Ovary (tissue), 9 donors: ENCODE measurements around the gene AGBL4. TPM values are rescaled to one million over a fixed set of nuclear protein-coding genes. Genes with fewer than 3 reads are reported as not detected.

Source experiments
- DNase-seq, 5 donors: peaks; one replicate each; pipeline ENCODE4 v3.0.0-alpha.2; 2019 to 2020
- H3K27ac ChIP-seq, 2 donors: fragments of 200-600 bp; one replicate each; pipeline versions ENCODE4 v1.5.1 to v1.8.0; 2019 to 2022
- H3K27me3 ChIP-seq: fragments of 200-600 bp; one replicate; pipeline ENCODE4 v1.8.0; 2022
- H3K36me3 ChIP-seq: fragments of 200-600 bp; sonication (generic); one replicate; pipeline ENCODE4 v1.5.1; 2019
- H3K4me1 ChIP-seq: one replicate; pipeline ENCODE4 v1.8.1; 2013; ENCODE audit warnings: mild to moderate bottlenecking, moderate library complexity; ENCODE audit not compliant: insufficient read depth
- H3K4me3 ChIP-seq: fragments of 200-600 bp; sonication (generic); one replicate; pipeline ENCODE4 v1.5.1; 2017
- H3K9me3 ChIP-seq, 2 donors: fragments of 200-600 bp in 1 of 2; sonication (generic) in 1 of 2; one replicate each; pipeline versions ENCODE4 v1.5.1 to v1.8.1; 2013 to 2019; ENCODE audit warnings: mild to moderate bottlenecking in 1 of 2, moderate library complexity in 1 of 2
- CTCF ChIP-seq, 3 donors: fragments of 450-650 bp in 2 of 3; fragments of 200-600 bp in 1 of 3; IDR thresholded peaks; one replicate each; pipeline versions ENCODE4 v1.5.1 to v1.8.0; 2016 to 2022; ENCODE audit warnings: antibody characterized with exemption in 3 of 3, mild to moderate bottlenecking in 1 of 3
- EP300 ChIP-seq: sonication (generic); formaldehyde crosslinking; IDR thresholded peaks from one replicate; pipeline ENCODE4 v1.6.1; 2017; ENCODE audit warnings: antibody characterized with exemption
- POLR2A ChIP-seq: fragments of 450-650 bp; IDR thresholded peaks from one replicate; pipeline ENCODE4 v1.6.1; 2017; ENCODE audit warnings: antibody characterized with exemption, mild to moderate bottlenecking, moderate library complexity
- WGBS, 3 donors: extraction: QIAGEN DNeasy Blood & Tissue Kit in 1 of 3; methylation state at CpG; one replicate each; pipeline versions ENCODE4 v1.1.5 to v1.1.7; 2013 to 2017; 5-methylcytosine and 5-hydroxymethylcytosine counted together
- intact Hi-C, 4 donors: fragments of 100-400 bp; cut with DNase I; formaldehyde crosslinking; loops; one replicate each; pipeline versions ENCODE4 v1.11.0 to v1.15.1; 2022 to 2023
- polyA plus RNA-seq, 2 donors: library from polyadenylated mRNA; stranded (reverse); fragments of 200-250 nt in 1 of 2; fragments of 350-450 nt in 1 of 2; fragmentation: Illumina TruSeq in 1 of 2; extraction: RNeasy Lipid Tissue Mini Kit (QIAGEN cat#74804) in 1 of 2; gene quantifications; one replicate each; pipeline ENCODE4 v1.2.3, GENCODE V29; 2013 to 2014
- total RNA-seq, 7 donors: library from RNA; depleted of rRNA in 2 of 7; stranded (reverse); fragments of >200 nt in 2 of 7; fragmentation: NEBNext Ultra II Directional in 3 of 7; extraction: Animal tissue kit (Norgen Biotek cat#: 25700) in 3 of 7; gene quantifications; one replicate each; pipeline versions ENCODE4 v1.1.0 to v1.2.4, GENCODE V29; 2016 to 2023
- donor health status: DM: no; HTN: no; CAD: no; lungs with moderate emphysema.
- donor health status: DM: no; HTN: no; CAD: no.
- donor health status: Bipolar disorder and iron deficiency.
- donor health status: DM: yes; HTN: yes; CAD: no.
- donor health status: DM: no; HTN: no; CAD: no.
- donor health status: DM: yes; HTN: yes; CAD: no.

Gene AGBL4
- total and polyA plus RNA-seq, 9 donors, result 0.15 to 6.2 (median 0.64) TPM

GRCh38 chr1:48792961-48793360, 1230.8 kb downstream of the AGBL4 start:
- H3K27me3 ChIP-seq, result no peaks in the 10 kb centered on the region
- H3K27ac ChIP-seq, result no peak overlapping the region
- H3K9me3 ChIP-seq, result no peaks in the 10 kb centered on the region
- no peaks in the 10 kb centered on the region for H3K36me3 ChIP-seq
- no peak for DNase-seq
- H3K4me1 ChIP-seq, result no peaks in the 10 kb centered on the region
- 30 to 46% (median 31%) methylated on average over 1 of the region's 1 CpG for whole genome bisulfite sequencing, 3 donors
- no peak for TF ChIP-seq CTCF (IDR thresholded peaks at IDR 0.05)
- no peak for TF ChIP-seq POLR2A
- TF ChIP-seq EP300, result no peak
- no peak overlapping the region for H3K4me3 ChIP-seq
- intact Hi-C loops, result no loop called here

GRCh38 chr1:48790397-48790796, 1233.4 kb downstream of the AGBL4 start:
- no peak for DNase-seq
- Histone ChIP-seq H3K9me3 (no peaks in the 10 kb centered on the region), H3K27ac (no peak overlapping the region), H3K4me1 (no peaks in the 10 kb centered on the region), H3K27me3 (no peaks in the 10 kb centered on the region), H3K36me3 (no peaks in the 10 kb centered on the region), H3K4me3 (no peak overlapping the region)
- intact Hi-C loops, result no loop called here
- TF ChIP-seq EP300 (no peak), CTCF (IDR thresholded peaks at IDR 0.05) (no peak), POLR2A (no peak)

GRCh38 chr1:48789903-48790302, 1233.9 kb downstream of the AGBL4 start:
- H3K27me3 ChIP-seq, result no peaks in the 10 kb centered on the region
- no peaks in the 10 kb centered on the region for H3K4me1 ChIP-seq
- TF ChIP-seq EP300 (no peak), CTCF (IDR thresholded peaks at IDR 0.05) (no peak), POLR2A (no peak)
- H3K9me3 ChIP-seq, result no peaks in the 10 kb centered on the region
- no peak for DNase-seq
- intact Hi-C loops, result no loop called here
- no peak overlapping the region for H3K27ac ChIP-seq
- WGBS, 3 donors, result 62 to 74% (median 65%) methylated on average over 4 of the region's 4 CpGs
- no peak overlapping the region for H3K4me3 ChIP-seq
- H3K36me3 ChIP-seq, result no peaks in the 10 kb centered on the region

GRCh38 chr1:48785869-48786268, 1237.9 kb downstream of the AGBL4 start:
- Histone ChIP-seq H3K36me3 (no peaks in the 10 kb centered on the region), H3K9me3 (no peaks in the 10 kb centered on the region), H3K4me3 (no peak overlapping the region), H3K27me3 (no peaks in the 10 kb centered on the region), H3K27ac (no peak overlapping the region), H3K4me1 (no peaks in the 10 kb centered on the region)
- DNase-seq, result no peak
- TF ChIP-seq EP300, result no peak
- TF ChIP-seq POLR2A, result no peak
- TF ChIP-seq CTCF (IDR thresholded peaks at IDR 0.05), result no peak
- intact Hi-C loops, result no loop called here
- 78 to 81% (median 78%) methylated on average over 1 of the region's 1 CpG for WGBS, 3 donors

GRCh38 chr1:48784301-48784700, 1239.5 kb downstream of the AGBL4 start:
- Histone ChIP-seq H3K27me3 (no peaks in the 10 kb centered on the region), H3K9me3 (no peaks in the 10 kb centered on the region), H3K36me3 (no peaks in the 10 kb centered on the region), H3K4me3 (no peak overlapping the region), H3K27ac (no peak overlapping the region), H3K4me1 (no peaks in the 10 kb centered on the region)
- 87 to 91% (median 90%) methylated on average over 2 of the region's 2 CpGs for WGBS, 3 donors
- intact Hi-C loops, result no loop called here
- DNase-seq, result no peak
- TF ChIP-seq EP300 (no peak), CTCF (IDR thresholded peaks at IDR 0.05) (no peak), POLR2A (no peak)
